Tongue (tissue), 2 donors: ENCODE measurements around the gene CHRM5. TPM values are rescaled to one million over a fixed set of nuclear protein-coding genes. Genes with fewer than 3 reads are reported as not detected.

Experiments
- DNase-seq: peaks from one replicate; pipeline ENCODE4 v3.0.0-alpha.2; 2015
- total RNA-seq: library from RNA; depleted of rRNA; stranded (reverse); fragments of >200 nt; gene quantifications from one replicate; pipeline ENCODE4 v1.2.3, GENCODE V29; 2014

The CHRM5 gene
- total RNA-seq, 1 donor from 2014 or later, result not detected

GRCh38 chr15:34102175-34102925 is 134.1 kb downstream of the CHRM5 start:
- DNase-seq, result no peak

DNA sequence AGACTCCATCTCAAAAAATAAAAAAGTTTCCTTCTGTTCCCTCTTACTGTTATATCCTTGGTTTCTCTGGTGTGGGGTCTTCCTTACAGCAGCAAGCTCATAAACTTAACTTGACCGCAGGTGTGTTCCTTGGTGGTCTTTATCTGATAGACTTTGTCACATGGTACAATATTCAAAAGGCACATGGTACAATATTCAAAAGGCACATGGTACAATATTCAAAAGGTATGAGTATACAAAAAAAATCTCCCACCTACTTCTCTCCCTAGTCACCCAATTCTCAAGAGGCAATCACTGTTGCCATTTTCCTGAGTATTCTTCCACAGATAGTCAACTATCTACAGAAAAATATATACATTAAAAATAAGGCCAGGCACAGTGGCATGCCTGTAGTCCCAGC is 138.1 kb downstream of the CHRM5 start:
- no peak for DNase-seq

- DNase-seq, result no peak
Measured at GRCh38 chr15:34107315-34107714, 139.0 kb downstream of the CHRM5 start.

DNA sequence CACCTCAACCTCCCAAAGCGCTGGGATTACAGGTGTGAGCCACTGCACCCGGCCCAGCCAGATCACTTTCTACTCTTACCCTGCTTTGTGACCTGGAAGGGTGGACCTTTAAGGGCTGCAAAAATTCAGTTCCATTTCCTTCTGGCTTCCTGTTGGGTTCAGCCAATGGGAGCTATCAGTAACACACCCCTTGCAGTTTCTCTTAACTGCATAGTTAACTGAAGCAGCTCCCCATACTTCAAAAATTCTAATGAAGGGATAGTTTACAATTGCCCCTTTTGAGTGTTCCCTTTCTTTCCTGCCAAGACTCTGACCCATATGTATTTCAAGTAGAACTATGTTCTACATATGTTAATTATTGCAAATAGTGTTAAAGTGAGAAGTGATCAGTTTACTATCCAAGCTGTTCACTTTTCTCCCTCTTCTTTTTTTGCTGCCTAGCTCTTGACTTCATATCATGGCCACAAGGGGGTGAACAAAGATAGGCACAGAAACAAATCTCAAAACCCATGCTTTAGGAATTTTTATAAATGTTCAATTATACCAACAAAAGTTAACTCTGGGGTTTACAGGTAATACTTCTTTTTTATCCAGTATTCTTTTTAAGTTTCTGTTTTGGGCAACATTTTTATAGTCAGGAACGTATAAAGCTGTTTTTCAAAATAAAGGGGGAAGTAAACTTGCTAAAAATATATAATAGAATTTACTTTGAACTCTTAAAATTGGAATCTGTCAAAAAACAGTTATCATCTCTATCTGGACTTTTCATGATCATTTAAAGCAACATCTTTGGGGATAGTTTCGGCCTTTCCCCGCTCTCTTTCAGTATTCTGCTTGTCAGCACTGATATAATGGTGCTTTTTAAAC is 141.7 kb downstream of the CHRM5 start:
- peak; percentile 58 for DNase-seq

DNA sequence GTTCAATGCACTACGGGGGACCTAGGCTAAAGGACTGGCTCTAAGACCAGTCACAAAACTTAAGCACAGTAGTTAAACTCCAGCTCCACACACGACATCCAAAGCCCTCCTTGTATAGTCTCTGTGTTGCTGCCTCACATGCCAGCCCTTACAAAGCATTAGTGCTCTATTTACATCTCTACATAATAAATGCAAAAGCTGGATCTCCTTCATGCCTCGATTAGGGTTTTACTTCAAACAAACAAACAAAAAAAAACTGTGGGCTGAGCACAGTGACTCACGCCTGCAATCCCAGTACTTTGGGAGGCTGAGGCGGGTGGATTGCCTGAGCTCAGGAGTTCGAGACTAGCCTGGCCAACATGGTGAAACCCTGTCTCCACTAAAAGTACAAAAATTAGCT is 143.2 kb downstream of the CHRM5 start:
- no peak for DNase-seq

- DNase-seq, result no peak
Measured at GRCh38 chr15:34114215-34114614, 145.9 kb downstream of the CHRM5 start.

- no peak for DNase-seq
Measured at GRCh38 chr15:34114739-34115138, 146.4 kb downstream of the CHRM5 start.

GRCh38 chr15:34116620-34117019 is 148.3 kb downstream of the CHRM5 start:
- peak; percentile 63 for DNase-seq

Other genes starting within 250 kb of the CHRM5 start
- gene AVEN, start 70.7 kb downstream of the CHRM5 start, total RNA-seq, result 12.0 TPM
- 24.8 TPM for gene EMC7, start 133.4 kb downstream of the CHRM5 start, total RNA-seq
- gene PGBD4, start 133.6 kb downstream of the CHRM5 start, total RNA-seq, result 1.3 TPM
- 102 TPM for gene KATNBL1, start 241.6 kb downstream of the CHRM5 start, total RNA-seq